GM21619 (cell line): ENCODE measurements around the gene TNFRSF21.

Experiments
- ATAC-seq: cut with Tn5 transposase; IDR thresholded peaks from one replicate; pipeline ENCODE4 v1.9.1; 2021; ENCODE audit not compliant: unreplicated experiment

The TNFRSF21 gene

GRCh38 chr6:47181681-47182080 lies 128.0 kb downstream of the TNFRSF21 start:
- no peak for ATAC-seq
